Fibroblast of lung (primary cell): ENCODE results near the gene HPCAL1. TPM values are rescaled to one million over a fixed set of nuclear protein-coding genes. Genes with fewer than 3 reads are reported as not detected.

Experiments used
- DNase-seq, 2 donors: peaks; one replicate each; pipeline versions ENCODE4 v3.0.0 to v3.0.0-alpha.2; 2010; ENCODE audit warnings: low read depth in 2 of 2
- H2AFZ ChIP-seq: 2 replicates; pipeline ENCODE4 v1.5.1; 2012; ENCODE audit warnings: low read length, control low read depth, inconsistent platforms
- H3K27ac ChIP-seq: 2 replicates; pipeline ENCODE4 v1.5.1; 2011; ENCODE audit warnings: low read length, control low read depth; ENCODE audit not compliant: insufficient read depth
- H3K27me3 ChIP-seq: 2 replicates; pipeline ENCODE4 v1.5.1; 2011; ENCODE audit warnings: mild to moderate bottlenecking, low read length; ENCODE audit not compliant: control insufficient read depth, insufficient read depth
- H3K36me3 ChIP-seq: 2 replicates; pipeline ENCODE4 v1.5.1; 2011; ENCODE audit warnings: low read length; ENCODE audit not compliant: control insufficient read depth, insufficient read depth
- H3K4me1 ChIP-seq: 2 replicates; pipeline ENCODE4 v1.5.1; 2011; ENCODE audit warnings: low read length; ENCODE audit not compliant: control insufficient read depth, insufficient read depth; ENCODE audit errors: extremely low read depth
- H3K4me2 ChIP-seq: 2 replicates; pipeline ENCODE4 v1.5.1; 2011; ENCODE audit warnings: low read length, control low read depth; ENCODE audit not compliant: insufficient read depth; ENCODE audit errors: extremely low read depth
- H3K4me3 ChIP-seq, 4 experiments: fragments of 200-600 bp in 1 of 4; sonication (generic) in 1 of 4; replicated peaks in 1 of 4; 2 replicates each; pipeline ENCODE4 v1.5.1; 2011 to 2016; ENCODE audit warnings: low read length in 4 of 4, low read depth in 3 of 4, mild to moderate bottlenecking in 3 of 4, control low read depth in 2 of 4, inconsistent platforms in 1 of 4, mixed read lengths in 1 of 4; ENCODE audit not compliant: insufficient read depth in 1 of 4; ENCODE audit errors: control extremely low read depth in 1 of 4
- H3K79me2 ChIP-seq: 2 replicates; pipeline ENCODE4 v1.5.1; 2012; ENCODE audit warnings: mild to moderate bottlenecking, low read length, inconsistent platforms; ENCODE audit not compliant: control insufficient read depth, insufficient read depth
- H3K9ac ChIP-seq: 2 replicates; pipeline ENCODE4 v1.5.1; 2011; ENCODE audit warnings: mild to moderate bottlenecking, low read length, control low read depth; ENCODE audit not compliant: insufficient read depth
- H3K9me3 ChIP-seq: 2 replicates; pipeline ENCODE4 v1.5.1; 2012; ENCODE audit warnings: low read depth, low read length; ENCODE audit not compliant: control insufficient read depth, insufficient read depth
- H4K20me1 ChIP-seq: 2 replicates; pipeline ENCODE4 v1.5.1; 2011; ENCODE audit warnings: low read length; ENCODE audit not compliant: control insufficient read depth, insufficient read depth; ENCODE audit errors: extremely low read depth
- CTCF ChIP-seq, 2 donors: IDR thresholded peaks in 1 of 2; conservative IDR thresholded peaks in 1 of 2; 1 replicate in 1 of 2; 2 replicates in 1 of 2; pipeline ENCODE4 v1.5.1; 2011 to 2012; ENCODE audit warnings: low read length in 2 of 2, control low read depth in 1 of 2, inconsistent platforms in 1 of 2, low read depth in 1 of 2, mild to moderate bottlenecking in 1 of 2
- EZH2 ChIP-seq: IDR thresholded peaks from 2 replicates; pipeline ENCODE4 v1.5.1; 2012; ENCODE audit warnings: low read length, control low read depth, mild to moderate bottlenecking; ENCODE audit errors: missing control alignments
- polyA plus RNA-seq, 2 donors: library from polyadenylated mRNA; depleted of rRNA in 1 of 2; stranded (reverse) in 1 of 2; unstranded in 1 of 2; fragments of >200 nt; gene quantifications; 2 replicates each; pipeline ENCODE4 v1.2.1, GENCODE V29; 2011 to 2012; ENCODE audit warnings: missing spikeins in 1 of 2
- total RNA-seq: library from RNA; depleted of rRNA; stranded (reverse); fragments of >200 nt; gene quantifications from 2 replicates; pipeline ENCODE4 v1.2.1, GENCODE V29; 2014

The HPCAL1 gene
- total and polyA plus RNA-seq, 2 donors (not counting 1 experiment from before 2014, with no cell fraction given) = 11.4 to 34.5 TPM

DNA sequence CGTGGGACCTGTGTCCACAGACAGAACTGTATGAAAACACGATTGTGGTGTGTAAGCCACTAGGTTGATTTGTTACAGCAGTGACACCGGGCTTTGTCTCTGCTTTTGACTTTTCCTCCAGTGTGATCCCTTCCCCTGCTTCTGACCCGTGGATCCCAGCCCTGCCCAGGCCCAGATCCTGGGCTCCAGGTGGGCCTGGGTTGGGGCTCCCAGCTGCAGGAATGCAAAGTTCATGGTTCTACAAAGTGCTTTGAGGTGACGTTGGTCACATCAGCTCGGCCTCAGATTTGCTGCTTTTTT, 26.8 kb downstream of the HPCAL1 start:
- Histone ChIP-seq H3K4me3 (no peak overlapping the region), H3K4me2 (no peak overlapping the region), H3K4me1 (peaks cover 3% of the 10 kb centered on the region), H3K27ac (no peak overlapping the region), H3K36me3 (no peaks in the 10 kb centered on the region), H3K9me3 (no peaks in the 10 kb centered on the region), H4K20me1 (no peaks in the 10 kb centered on the region), H3K27me3 (no peaks in the 10 kb centered on the region), H3K9ac (no peak overlapping the region), H2AFZ (no peak overlapping the region), H3K79me2 (no peaks in the 10 kb centered on the region)
- no peak for DNase-seq
- TF ChIP-seq EZH2 (no peak), CTCF (conservative IDR thresholded peaks at IDR 0.05 in 1 of 2, IDR thresholded peaks at IDR 0.05 in 1 of 2; ENCODE audit: low read depth in 1 of 2, low read length in 2 of 2) (no peak)

DNA sequence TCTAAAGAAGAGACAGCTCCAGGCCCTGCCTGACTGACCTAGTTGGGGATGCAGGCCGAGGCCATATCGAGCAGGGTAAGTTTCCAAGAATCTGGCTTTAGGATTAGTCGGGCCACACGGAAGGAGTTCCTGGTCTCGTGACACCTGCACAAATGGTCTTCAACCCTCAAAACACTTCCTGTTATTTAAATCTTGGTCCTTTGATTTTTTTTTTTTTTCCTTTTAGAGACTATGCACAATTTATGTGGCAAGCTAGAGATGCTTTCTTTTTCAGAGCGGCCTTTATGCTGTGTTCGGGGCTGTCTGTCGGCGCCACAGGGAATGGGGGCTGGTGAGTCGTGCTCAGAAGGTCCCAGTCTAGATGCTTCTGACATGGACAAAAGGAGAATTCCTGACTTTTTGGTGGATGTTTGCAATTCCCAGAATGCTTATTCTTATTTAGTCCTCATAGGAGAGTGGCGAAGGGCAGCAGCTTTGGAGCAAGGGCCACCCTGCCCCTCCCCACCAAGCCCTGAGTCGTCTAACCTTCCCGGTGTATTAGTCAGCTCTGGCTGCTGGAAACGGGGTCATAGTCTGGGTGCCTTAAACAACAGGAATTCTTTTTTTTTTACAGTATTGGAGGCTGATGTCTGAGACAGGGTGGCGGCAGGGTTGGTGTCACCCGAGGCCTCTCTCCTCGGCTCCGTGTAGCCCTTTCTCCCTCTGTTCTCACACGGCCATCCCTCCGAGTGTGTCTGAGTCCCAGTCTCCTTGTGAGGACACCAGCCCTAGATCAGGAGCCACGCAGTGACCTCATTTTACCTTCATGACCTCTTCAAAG, 27.4 kb downstream of the HPCAL1 start:
- peak; percentile 38 to 87 for DNase-seq
- Histone ChIP-seq H4K20me1 (no peaks in the 10 kb centered on the region), H3K9me3 (no peaks in the 10 kb centered on the region), H3K4me2 (no peak overlapping the region), H3K27ac (no peak overlapping the region), H3K79me2 (no peaks in the 10 kb centered on the region), H3K27me3 (no peaks in the 10 kb centered on the region), H3K4me3 (no peak overlapping the region), H3K9ac (no peak overlapping the region), H3K4me1 (peaks cover 3% of the 10 kb centered on the region), H3K36me3 (no peaks in the 10 kb centered on the region), H2AFZ (no peak overlapping the region)
- TF ChIP-seq EZH2 (no peak), CTCF (conservative IDR thresholded peaks at IDR 0.05 in 1 of 2, IDR thresholded peaks at IDR 0.05 in 1 of 2; ENCODE audit: low read depth in 1 of 2, low read length in 2 of 2) (no peak)

DNA sequence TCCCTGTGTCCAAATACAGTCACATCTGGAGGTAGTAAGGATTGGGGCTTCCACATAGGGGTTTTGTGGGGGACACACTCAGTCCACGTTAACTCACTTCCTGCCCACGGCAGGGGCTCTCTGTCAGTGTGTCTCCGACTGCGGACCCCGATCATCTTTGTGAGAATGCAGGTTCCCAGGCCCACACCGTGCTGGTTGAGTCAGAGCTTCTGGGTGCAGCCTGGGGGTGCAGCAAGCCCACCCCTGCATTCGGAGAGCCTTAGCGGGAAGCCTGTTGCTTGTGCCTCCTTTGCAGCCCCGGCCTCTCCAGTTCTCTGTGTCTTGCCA, 28.0 kb downstream of the HPCAL1 start:
- H4K20me1 ChIP-seq = no peaks in the 10 kb centered on the region

More for the DNA sequence above, 28.0 kb downstream of the HPCAL1 start:
- no peak for TF ChIP-seq EZH2
- no peak for TF ChIP-seq CTCF (conservative IDR thresholded peaks at IDR 0.05 in 1 of 2, IDR thresholded peaks at IDR 0.05 in 1 of 2; ENCODE audit: low read depth in 1 of 2, low read length in 2 of 2)
- DNase-seq = no peak
- H3K79me2 ChIP-seq = no peaks in the 10 kb centered on the region
- H3K27me3 ChIP-seq = no peaks in the 10 kb centered on the region
- H2AFZ ChIP-seq = no peak overlapping the region
- no peak overlapping the region for H3K9ac ChIP-seq
- H3K9me3 ChIP-seq = no peaks in the 10 kb centered on the region
- H3K36me3 ChIP-seq = no peaks in the 10 kb centered on the region
- no peak overlapping the region for H3K27ac ChIP-seq
- H3K4me2 ChIP-seq = no peak overlapping the region
- peaks cover 3% of the 10 kb centered on the region for H3K4me1 ChIP-seq
- H3K4me3 ChIP-seq = no peak overlapping the region
